GM18499 (cell line): ENCODE data around the gene KAT7.
"Not testable (repeated sequence)": the region's sequence is repeated elsewhere in the genome, so short reads cannot be mapped to it uniquely, and the experiment has no call there.

ENCODE experiments used
- ATAC-seq: cut with Tn5 transposase; IDR thresholded peaks from one replicate; pipeline ENCODE4 v1.9.1; 2021; ENCODE audit warnings: moderate number of reproducible peaks; ENCODE audit not compliant: insufficient read depth, unreplicated experiment

Gene KAT7

GRCh38 chr17:49795372-49795771 is 6.9 kb downstream of the KAT7 start:
- no peak for ATAC-seq

- ATAC-seq = no peak
These were observed 9.7 kb downstream of the KAT7 start for GRCh38 chr17:49798182-49798581.

GRCh38 chr17:49798738-49799137 is 10.3 kb downstream of the KAT7 start:
- no peak for ATAC-seq

- ATAC-seq = no peak
These were observed 20.6 kb downstream of the KAT7 start for GRCh38 chr17:49809056-49809455.

GRCh38 chr17:49814781-49815529 is 26.5 kb downstream of the KAT7 start:
- no peak for ATAC-seq

- no peak for ATAC-seq
These were observed 27.3 kb downstream of the KAT7 start for GRCh38 chr17:49815761-49816281.

- no peak for ATAC-seq
These were observed 29.5 kb downstream of the KAT7 start for GRCh38 chr17:49817993-49818392.

- ATAC-seq = no peak
These were observed 30.7 kb downstream of the KAT7 start for GRCh38 chr17:49819138-49819537.

GRCh38 chr17:49819651-49820050 is 31.2 kb downstream of the KAT7 start:
- no peak for ATAC-seq

- ATAC-seq = no peak
These were observed 32.3 kb downstream of the KAT7 start for GRCh38 chr17:49820773-49821172.

- ATAC-seq = no peak
These were observed 33.0 kb downstream of the KAT7 start for GRCh38 chr17:49821466-49821865.

- no peak for ATAC-seq
These were observed 33.4 kb downstream of the KAT7 start for GRCh38 chr17:49821916-49822315.

- no peak for ATAC-seq
These were observed 34.3 kb downstream of the KAT7 start for GRCh38 chr17:49822829-49823228.

- no peak for ATAC-seq
These were observed 35.1 kb downstream of the KAT7 start for GRCh38 chr17:49823614-49824013.

- no peak for ATAC-seq
These were observed 37.2 kb downstream of the KAT7 start for GRCh38 chr17:49825645-49826044.

- not testable (repeated sequence) for ATAC-seq
These were observed 39.8 kb downstream of the KAT7 start for GRCh38 chr17:49828325-49828724.

GRCh38 chr17:49829026-49829425 is 40.5 kb downstream of the KAT7 start:
- no peak for ATAC-seq

GRCh38 chr17:49830605-49831004 is 42.1 kb downstream of the KAT7 start:
- no peak for ATAC-seq

- no peak for ATAC-seq
These were observed 44.5 kb downstream of the KAT7 start for GRCh38 chr17:49832840-49833599.

GRCh38 chr17:49834118-49834743 is 45.8 kb downstream of the KAT7 start:
- ATAC-seq = no peak

- ATAC-seq = no peak
These were observed 47.0 kb downstream of the KAT7 start for GRCh38 chr17:49835472-49835871.
